OCI-LY1 (cell line): ENCODE measurements around the gene CBFA2T3.

Experiments
- EZH2 ChIP-seq: fragments of 200-600 bp; sonication (generic), shearing (Covaris generic); IDR thresholded peaks from 2 replicates; pipeline ENCODE4 v1.8.0; 2017; ENCODE audit warnings: borderline replicate concordance, mixed run types, mild to moderate bottlenecking, antibody characterized with exemption, low read length, moderate library complexity, mixed read lengths
- TF ChIP-seq, protein P1 (sequence below): fragments of 200-600 bp; sonication (generic), shearing (Covaris generic); IDR thresholded peaks from 2 replicates; pipeline ENCODE4 v1.5.1; 2017; ENCODE audit warnings: mild to moderate bottlenecking, antibody characterized with exemption, low read length, moderate library complexity, mixed read lengths

GRCh38 chr16:88994695-88995094 is 17.7 kb upstream of the CBFA2T3 start:
- TF ChIP-seq, protein P1, sequence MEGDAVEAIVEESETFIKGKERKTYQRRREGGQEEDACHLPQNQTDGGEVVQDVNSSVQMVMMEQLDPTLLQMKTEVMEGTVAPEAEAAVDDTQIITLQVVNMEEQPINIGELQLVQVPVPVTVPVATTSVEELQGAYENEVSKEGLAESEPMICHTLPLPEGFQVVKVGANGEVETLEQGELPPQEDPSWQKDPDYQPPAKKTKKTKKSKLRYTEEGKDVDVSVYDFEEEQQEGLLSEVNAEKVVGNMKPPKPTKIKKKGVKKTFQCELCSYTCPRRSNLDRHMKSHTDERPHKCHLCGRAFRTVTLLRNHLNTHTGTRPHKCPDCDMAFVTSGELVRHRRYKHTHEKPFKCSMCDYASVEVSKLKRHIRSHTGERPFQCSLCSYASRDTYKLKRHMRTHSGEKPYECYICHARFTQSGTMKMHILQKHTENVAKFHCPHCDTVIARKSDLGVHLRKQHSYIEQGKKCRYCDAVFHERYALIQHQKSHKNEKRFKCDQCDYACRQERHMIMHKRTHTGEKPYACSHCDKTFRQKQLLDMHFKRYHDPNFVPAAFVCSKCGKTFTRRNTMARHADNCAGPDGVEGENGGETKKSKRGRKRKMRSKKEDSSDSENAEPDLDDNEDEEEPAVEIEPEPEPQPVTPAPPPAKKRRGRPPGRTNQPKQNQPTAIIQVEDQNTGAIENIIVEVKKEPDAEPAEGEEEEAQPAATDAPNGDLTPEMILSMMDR = no peak
- no peak for TF ChIP-seq EZH2
